ENCODE measurements around the gene DHCR7. TPM values are rescaled to one million over a fixed set of nuclear protein-coding genes. Genes with fewer than 3 reads are reported as not detected.

Gene DHCR7
- polyA plus RNA-seq, 1 donor from 2014 or later, result 30.1 TPM

DNA sequence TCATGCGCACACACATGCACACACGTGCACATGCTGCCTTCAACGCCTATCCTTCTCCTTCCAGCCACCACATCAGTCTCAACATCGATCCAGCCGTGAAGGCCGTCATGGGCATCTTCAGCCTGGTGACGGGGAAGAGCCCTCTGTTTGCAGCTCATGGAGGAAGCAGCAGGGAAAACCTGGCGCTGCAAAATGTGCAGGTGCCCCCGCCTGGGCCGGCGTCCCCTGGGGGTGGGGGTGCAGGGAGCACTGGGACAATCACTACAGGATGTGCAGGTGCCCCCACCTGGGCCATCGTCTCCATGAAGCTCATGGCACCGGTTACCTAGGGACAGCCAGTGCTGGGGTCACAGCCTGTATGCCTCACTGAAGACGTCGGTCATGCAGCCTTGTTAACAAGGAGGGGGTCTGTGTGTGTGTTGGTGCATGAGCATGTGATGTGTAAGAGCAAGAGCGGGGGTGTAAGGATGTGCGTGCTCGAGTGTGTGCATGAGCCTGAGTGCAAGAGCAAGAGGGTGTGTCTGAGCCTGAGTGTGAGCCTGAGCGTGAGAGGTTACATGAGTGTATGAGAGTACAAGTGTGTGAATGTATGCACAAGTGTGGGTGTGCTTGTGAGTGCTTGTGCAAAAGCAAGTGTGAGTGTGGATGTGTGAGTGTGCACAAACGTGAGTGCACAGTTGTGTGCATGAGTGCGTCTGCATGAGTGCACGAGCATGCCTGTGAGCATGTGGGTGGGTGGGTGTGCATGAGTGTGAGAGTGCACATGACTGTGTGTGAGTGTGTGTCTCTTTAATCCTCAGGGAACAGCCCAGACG, 36.3 kb upstream of the DHCR7 start:
- no peak overlapping the region for H3K27ac ChIP-seq (ENCODE audit: low read length)
- no peaks in the 10 kb centered on the region for H3K9me3 ChIP-seq (ENCODE audit: low read length)
- no peaks in the 10 kb centered on the region for H3K27me3 ChIP-seq (ENCODE audit: insufficient read depth, low read depth, low read length)
- H3K4me3 ChIP-seq (ENCODE audit: low read length), result no peak overlapping the region
- no peaks in the 10 kb centered on the region for H4K20me1 ChIP-seq (ENCODE audit: insufficient read depth)
- no peaks in the 10 kb centered on the region for H3K79me2 ChIP-seq (replicated peaks; ENCODE audit: insufficient read depth, low read length)
- no peaks in the 10 kb centered on the region for H3F3A ChIP-seq (ENCODE audit: insufficient read depth, low read length, poor library complexity, severe bottlenecking)
- no peak overlapping the region for H3K9ac ChIP-seq (ENCODE audit: low read length)
- TF ChIP-seq POLR2AphosphoS5 (IDR thresholded peaks at IDR 0.05) (no peak), TAF1 (IDR thresholded peaks at IDR 0.05; ENCODE audit: low read depth) (no peak), RAD21 (conservative IDR thresholded peaks at IDR 0.05) (no peak), SMC3 (conservative IDR thresholded peaks at IDR 0.05; ENCODE audit: poor library complexity) (no peak)
- H2AFZ ChIP-seq (ENCODE audit: low read depth, low read length), result no peak overlapping the region
- H3K9me2 ChIP-seq (ENCODE audit: insufficient read depth, low read length), result no peaks in the 10 kb centered on the region
- no peaks in the 10 kb centered on the region for H3K36me3 ChIP-seq (ENCODE audit: insufficient read depth, low read length)
- no peak overlapping the region for H3K4me2 ChIP-seq (ENCODE audit: low read length)

DNA sequence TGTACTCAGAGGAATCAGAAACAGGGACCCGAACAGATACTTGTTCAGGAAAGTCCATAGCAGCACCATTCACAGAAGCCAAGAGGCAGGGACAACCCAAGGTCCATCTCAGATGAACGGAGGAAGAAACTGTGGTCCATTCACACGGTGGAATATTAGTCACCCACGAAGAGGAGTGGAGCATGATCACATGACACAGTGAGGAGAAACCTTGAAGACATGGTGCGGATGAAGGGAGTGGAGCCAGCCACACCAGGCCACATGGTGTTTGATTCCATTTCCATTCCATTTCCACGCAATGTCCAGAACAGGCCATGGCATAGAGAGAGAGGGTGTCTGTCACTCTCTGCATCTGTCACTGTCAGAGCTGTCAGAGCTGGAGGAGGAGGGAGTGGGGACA, 35.5 kb upstream of the DHCR7 start:
- Histone ChIP-seq H3F3A (ENCODE audit: insufficient read depth, low read length, poor library complexity, severe bottlenecking) (no peaks in the 10 kb centered on the region), H3K4me2 (ENCODE audit: low read length) (no peak overlapping the region), H4K20me1 (ENCODE audit: insufficient read depth) (no peaks in the 10 kb centered on the region), H3K9me2 (ENCODE audit: insufficient read depth, low read length) (no peaks in the 10 kb centered on the region), H3K27ac (ENCODE audit: low read length) (no peak overlapping the region), H3K9me3 (ENCODE audit: low read length) (no peaks in the 10 kb centered on the region), H2AFZ (ENCODE audit: low read depth, low read length) (no peak overlapping the region), H3K4me3 (ENCODE audit: low read length) (no peak overlapping the region), H3K36me3 (ENCODE audit: insufficient read depth, low read length) (no peaks in the 10 kb centered on the region), H3K9ac (ENCODE audit: low read length) (no peak overlapping the region), H3K27me3 (ENCODE audit: insufficient read depth, low read depth, low read length) (no peaks in the 10 kb centered on the region), H3K79me2 (replicated peaks; ENCODE audit: insufficient read depth, low read length) (no peaks in the 10 kb centered on the region)
- no peak for TF ChIP-seq REST (IDR thresholded peaks at IDR 0.05; ENCODE audit: borderline replicate concordance)
- no peak for TF ChIP-seq SMC3 (conservative IDR thresholded peaks at IDR 0.05; ENCODE audit: poor library complexity)
- TF ChIP-seq, protein P1, sequence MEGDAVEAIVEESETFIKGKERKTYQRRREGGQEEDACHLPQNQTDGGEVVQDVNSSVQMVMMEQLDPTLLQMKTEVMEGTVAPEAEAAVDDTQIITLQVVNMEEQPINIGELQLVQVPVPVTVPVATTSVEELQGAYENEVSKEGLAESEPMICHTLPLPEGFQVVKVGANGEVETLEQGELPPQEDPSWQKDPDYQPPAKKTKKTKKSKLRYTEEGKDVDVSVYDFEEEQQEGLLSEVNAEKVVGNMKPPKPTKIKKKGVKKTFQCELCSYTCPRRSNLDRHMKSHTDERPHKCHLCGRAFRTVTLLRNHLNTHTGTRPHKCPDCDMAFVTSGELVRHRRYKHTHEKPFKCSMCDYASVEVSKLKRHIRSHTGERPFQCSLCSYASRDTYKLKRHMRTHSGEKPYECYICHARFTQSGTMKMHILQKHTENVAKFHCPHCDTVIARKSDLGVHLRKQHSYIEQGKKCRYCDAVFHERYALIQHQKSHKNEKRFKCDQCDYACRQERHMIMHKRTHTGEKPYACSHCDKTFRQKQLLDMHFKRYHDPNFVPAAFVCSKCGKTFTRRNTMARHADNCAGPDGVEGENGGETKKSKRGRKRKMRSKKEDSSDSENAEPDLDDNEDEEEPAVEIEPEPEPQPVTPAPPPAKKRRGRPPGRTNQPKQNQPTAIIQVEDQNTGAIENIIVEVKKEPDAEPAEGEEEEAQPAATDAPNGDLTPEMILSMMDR (IDR thresholded peaks at IDR 0.05; ENCODE audit: poor library complexity, severe bottlenecking), result no peak
- TF ChIP-seq TAF1 (IDR thresholded peaks at IDR 0.05; ENCODE audit: low read depth), result no peak
- no peak for TF ChIP-seq MXI1 (conservative IDR thresholded peaks at IDR 0.05; ENCODE audit: poor library complexity, severe bottlenecking)
- no peak for TF ChIP-seq POLR2AphosphoS5 (IDR thresholded peaks at IDR 0.05)
- no peak for TF ChIP-seq RAD21 (conservative IDR thresholded peaks at IDR 0.05)
- TF ChIP-seq EP300 (conservative IDR thresholded peaks at IDR 0.05; ENCODE audit: poor library complexity, severe bottlenecking), result no peak
- no peak for TF ChIP-seq EZH2 (IDR thresholded peaks at IDR 0.05; ENCODE audit: borderline replicate concordance, insufficient read depth, low read length, poor library complexity, severe bottlenecking)
